IMR-90 (cell line): ENCODE results near the gene HSD17B14. TPM values are rescaled to one million over a fixed set of nuclear protein-coding genes. Genes with fewer than 3 reads are reported as not detected.

Experiments used
- ATAC-seq: fragments of 200-7000 bp; cut with Tn5 transposase; 2 replicates; pipeline ENCODE4 v1.9.1; 2020; ENCODE audit warnings: low read depth, mild to moderate bottlenecking, moderate library complexity
- BruUV-seq: library from RNA; stranded (reverse); fragments of 400-500 nt; replicated peaks from 2 replicates; lab custom pipeline; 2021; lab: Mats Ljungman, UMichigan
- CTCF ChIA-PET: fragments of 300-600 bp; formaldehyde crosslinking; extraction: SDS; loops from one replicate; lab custom pipeline; 2021; ENCODE audit warnings: antibody characterized with exemption; lab: Yijun Ruan, JAX
- POLR2A ChIA-PET: fragments of 300-600 bp; sonication (Branson Sonifier 250); formaldehyde crosslinking; loops from one replicate; lab custom pipeline; 2022; ENCODE audit warnings: antibody characterized with exemption; ENCODE audit not compliant: unreplicated experiment; lab: Charles Lee
- DNase-seq: peaks from one replicate; pipeline ENCODE4 v3.0.0; 2013
- H2AFZ ChIP-seq: replicated peaks from 2 replicates; pipeline ENCODE3; 2013; ENCODE audit warnings: low read length, mild to moderate bottlenecking; ENCODE audit not compliant: poor library complexity
- H2AK5ac ChIP-seq: 2 replicates; pipeline ENCODE4 v1.6.1; 2013; ENCODE audit warnings: low read depth, low read length, inconsistent platforms
- H2AK9ac ChIP-seq: replicated peaks from 2 replicates; pipeline ENCODE3; 2013; ENCODE audit warnings: mild to moderate bottlenecking, low read depth, low read length, moderate library complexity; ENCODE audit not compliant: poor library complexity
- H2BK120ac ChIP-seq: 2 replicates; pipeline ENCODE4 v1.6.1; 2013; ENCODE audit warnings: low read depth, low read length, inconsistent platforms
- H2BK15ac ChIP-seq: 3 replicates; pipeline ENCODE4 v1.6.1; 2013; ENCODE audit warnings: low read depth, low read length, inconsistent platforms
- H2BK20ac ChIP-seq: 2 replicates; pipeline ENCODE4 v1.6.1; 2013; ENCODE audit warnings: low read depth, mild to moderate bottlenecking, inconsistent platforms, low read length, moderate library complexity
- H2BK5ac ChIP-seq: 2 replicates; pipeline ENCODE4 v1.6.1; 2013; ENCODE audit warnings: mild to moderate bottlenecking, low read depth, low read length, inconsistent platforms; ENCODE audit not compliant: poor library complexity, severe bottlenecking
- H3K14ac ChIP-seq: replicated peaks from 2 replicates; pipeline ENCODE4 v1.6.1; 2013; ENCODE audit warnings: low read depth, low read length, inconsistent platforms
- H3K18ac ChIP-seq: 2 replicates; pipeline ENCODE4 v1.6.1; 2013; ENCODE audit warnings: low read depth, low read length, control low read depth
- H3K23ac ChIP-seq: 2 replicates; pipeline ENCODE4 v1.6.1; 2013; ENCODE audit warnings: low read depth, low read length, inconsistent platforms
- H3K27ac ChIP-seq: 2 replicates; pipeline ENCODE4 v1.5.1; 2013; ENCODE audit warnings: mild to moderate bottlenecking, control low read depth, low read length; ENCODE audit not compliant: insufficient read depth
- H3K27me3 ChIP-seq: 2 replicates; pipeline ENCODE4 v1.6.1; 2013; ENCODE audit warnings: low read length; ENCODE audit not compliant: control insufficient read depth, insufficient read depth
- H3K36me3 ChIP-seq: 2 replicates; pipeline ENCODE4 v1.6.1; 2013; ENCODE audit warnings: low read length, mixed read lengths; ENCODE audit not compliant: control insufficient read depth, insufficient read depth
- H3K4ac ChIP-seq: 2 replicates; pipeline ENCODE4 v1.6.1; 2013; ENCODE audit warnings: low read depth, low read length, inconsistent platforms
- H3K4me1 ChIP-seq: 2 replicates; pipeline ENCODE4 v1.6.1; 2013; ENCODE audit warnings: low read length, mixed read lengths; ENCODE audit not compliant: control insufficient read depth, insufficient read depth
- H3K4me2 ChIP-seq: 2 replicates; pipeline ENCODE4 v1.6.1; 2013; ENCODE audit warnings: low read depth, mild to moderate bottlenecking, control low read depth, low read length, moderate library complexity
- H3K4me3 ChIP-seq: 2 replicates; pipeline ENCODE4 v1.5.1; 2013; ENCODE audit warnings: low read depth, mild to moderate bottlenecking, control low read depth, low read length, moderate library complexity; ENCODE audit not compliant: insufficient read depth
- H3K56ac ChIP-seq: 2 replicates; pipeline ENCODE4 v1.6.1; 2013; ENCODE audit warnings: low read length, inconsistent platforms; ENCODE audit not compliant: insufficient read depth; ENCODE audit errors: extremely low read depth
- H3K79me1 ChIP-seq, 2 experiments: 2 replicates each; pipeline ENCODE4 v1.6.1; 2013; ENCODE audit warnings: low read length in 2 of 2, inconsistent platforms in 1 of 2, low read depth in 1 of 2
- H3K9ac ChIP-seq: 2 replicates; pipeline ENCODE4 v1.6.1; 2013; ENCODE audit warnings: low read depth, low read length, control low read depth
- H3K9me1 ChIP-seq: 2 replicates; pipeline ENCODE4 v1.6.1; 2013; ENCODE audit warnings: low read length, inconsistent platforms; ENCODE audit not compliant: insufficient read depth
- H3K9me3 ChIP-seq: 2 replicates; pipeline ENCODE4 v1.6.1; 2013; ENCODE audit warnings: low read length; ENCODE audit not compliant: control insufficient read depth, insufficient read depth
- H4K20me1 ChIP-seq: 2 replicates; pipeline ENCODE4 v1.6.1; 2013; ENCODE audit warnings: low read length, inconsistent platforms; ENCODE audit not compliant: insufficient read depth
- H4K5ac ChIP-seq: 2 replicates; pipeline ENCODE4 v1.6.1; 2013; ENCODE audit warnings: mild to moderate bottlenecking, low read depth, low read length, control low read depth
- H4K8ac ChIP-seq, 2 experiments: 2 replicates each; pipeline ENCODE4 v1.6.1; 2013; ENCODE audit warnings: low read depth in 2 of 2, low read length in 2 of 2, control low read depth in 1 of 2, inconsistent platforms in 1 of 2
- H4K91ac ChIP-seq: 2 replicates; pipeline ENCODE4 v1.6.1; 2013; ENCODE audit warnings: low read depth, low read length, inconsistent platforms; ENCODE audit not compliant: insufficient read depth
- BHLHE40 ChIP-seq: fragments of 150-350 bp; IDR thresholded peaks from 2 replicates; pipeline ENCODE4 v1.6.1; 2016; ENCODE audit warnings: mild to moderate bottlenecking, low read depth, low read length
- FOS ChIP-seq: fragments of 150-350 bp; IDR thresholded peaks from 2 replicates; pipeline ENCODE4 v1.6.1; 2016; ENCODE audit warnings: low read depth, low read length
- MAFK ChIP-seq: IDR thresholded peaks from 2 replicates; pipeline ENCODE4 v1.6.1; 2012; ENCODE audit warnings: low read depth, low read length, improper control_type of control experiment
- MAZ ChIP-seq: IDR thresholded peaks from 2 replicates; pipeline ENCODE4 v1.6.1; 2012; ENCODE audit warnings: low read depth, mild to moderate bottlenecking, low read length, improper control_type of control experiment, moderate library complexity, borderline replicate concordance
- MXI1 ChIP-seq: IDR thresholded peaks from 2 replicates; pipeline ENCODE4 v1.6.1; 2012; ENCODE audit warnings: low read depth, mild to moderate bottlenecking, low read length, moderate library complexity, borderline replicate concordance
- NFE2L2 ChIP-seq: fragments of 150-350 bp; IDR thresholded peaks from 2 replicates; pipeline ENCODE4 v1.6.1; 2016; ENCODE audit warnings: low read depth, mild to moderate bottlenecking, low read length
- POLR2A ChIP-seq: IDR thresholded peaks from 2 replicates; pipeline ENCODE4 v1.6.1; 2012; ENCODE audit warnings: mild to moderate bottlenecking, low read depth, low read length
- RAD21 ChIP-seq: IDR thresholded peaks from 2 replicates; pipeline ENCODE4 v1.6.1; 2012; ENCODE audit warnings: low read length, improper control_type of control experiment
- SMC3 ChIP-seq: fragments of 150-350 bp; IDR thresholded peaks from 2 replicates; pipeline ENCODE4 v1.6.1; 2016; ENCODE audit warnings: low read depth, mild to moderate bottlenecking, antibody characterized with exemption, low read length, moderate library complexity
- WGBS, 2 experiments: methylation state at CpG; one replicate each; pipeline versions ENCODE4 v1.1.5 to v1.1.7; 2013; ENCODE audit warnings: missing lambda C conversion rate in 2 of 2; ENCODE audit not compliant: insufficient read length in 1 of 2; ENCODE audit errors: extremely low coverage in 2 of 2; 5-methylcytosine and 5-hydroxymethylcytosine counted together
- dilution Hi-C: fragments of 300-500 bp; cut with HindIII; formaldehyde crosslinking; loops from one replicate; pipeline ENCODE4 v1.14.3; 2018; ENCODE audit warnings: low sequenced_read_pairs; ENCODE audit not compliant: unreplicated experiment
- in situ Hi-C: fragments of 300-500 bp; cut with MboI; formaldehyde crosslinking; loops from 3 replicates; pipeline ENCODE4 v1.14.3; 2019; ENCODE audit warnings: low sequenced_read_pairs, inconsistent platforms, mixed read lengths
- intact Hi-C: fragments of 100-400 bp; cut with micrococcal nuclease; formaldehyde crosslinking; loops from 2 replicates; pipeline ENCODE4 v1.10.0; 2022
- polyA plus RNA-seq, 3 experiments: library from polyadenylated mRNA; depleted of rRNA; stranded (reverse); fragments of >200 nt; gene quantifications; 2 replicates each; pipeline ENCODE4 v1.2.3, GENCODE V29; 2012; ENCODE audit warnings: low replicate concordance in 1 of 3
- total RNA-seq: library from RNA; depleted of rRNA; stranded (reverse); fragments of >200 nt; gene quantifications from 2 replicates; pipeline ENCODE4 v1.2.3, GENCODE V29; 2012
- TF ChIP-seq, protein P1 (sequence below): fragments of 150-350 bp; IDR thresholded peaks from 2 replicates; pipeline ENCODE4 v1.6.1; 2017; ENCODE audit warnings: mild to moderate bottlenecking, antibody characterized with exemption, low read length, low read depth
- TF ChIP-seq, protein P2 (sequence below): conservative IDR thresholded peaks from 2 replicates; pipeline ENCODE4 v1.5.1; 2012; ENCODE audit warnings: mild to moderate bottlenecking, low read depth, low read length, improper control_type of control experiment

Gene HSD17B14
- total and polyA plus RNA-seq, 2 of the 4 experiments (the other 2 are of a cell fraction), result 0.54 to 4.5 TPM

DNA sequence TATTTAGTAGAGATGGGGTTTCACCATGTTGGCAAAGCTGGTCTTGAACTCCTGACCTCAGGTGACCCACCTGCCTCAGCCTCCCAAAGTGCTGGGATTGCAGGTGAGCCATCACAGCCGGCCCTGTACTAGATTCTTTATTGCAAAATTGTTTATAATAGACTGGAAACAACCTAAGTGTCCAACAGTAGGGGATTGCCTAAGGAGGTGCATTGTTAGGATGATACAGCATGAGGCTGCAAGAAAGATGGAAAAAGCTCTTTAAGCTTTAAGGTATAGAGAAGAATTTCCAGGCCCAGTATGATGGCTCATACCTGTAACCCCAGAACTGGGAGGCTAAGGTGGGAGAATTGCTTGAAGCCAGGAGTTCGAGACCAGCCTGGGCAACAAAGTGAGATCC, 33.7 kb downstream of the HSD17B14 start:
- H3K9me1 ChIP-seq, result no peaks in the 10 kb centered on the region; the same call in 1 of the 2 replicates
- TF ChIP-seq BHLHE40 (no peak), FOS (no peak), MAFK (no peak), NFE2L2 (no peak), RAD21 (no peak), MAZ (no peak), MXI1 (no peak), SMC3 (no peak), POLR2A (no peak)
- TF ChIP-seq, protein P1, sequence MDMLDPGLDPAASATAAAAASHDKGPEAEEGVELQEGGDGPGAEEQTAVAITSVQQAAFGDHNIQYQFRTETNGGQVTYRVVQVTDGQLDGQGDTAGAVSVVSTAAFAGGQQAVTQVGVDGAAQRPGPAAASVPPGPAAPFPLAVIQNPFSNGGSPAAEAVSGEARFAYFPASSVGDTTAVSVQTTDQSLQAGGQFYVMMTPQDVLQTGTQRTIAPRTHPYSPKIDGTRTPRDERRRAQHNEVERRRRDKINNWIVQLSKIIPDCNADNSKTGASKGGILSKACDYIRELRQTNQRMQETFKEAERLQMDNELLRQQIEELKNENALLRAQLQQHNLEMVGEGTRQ, result no peak
- TF ChIP-seq, protein P2, sequence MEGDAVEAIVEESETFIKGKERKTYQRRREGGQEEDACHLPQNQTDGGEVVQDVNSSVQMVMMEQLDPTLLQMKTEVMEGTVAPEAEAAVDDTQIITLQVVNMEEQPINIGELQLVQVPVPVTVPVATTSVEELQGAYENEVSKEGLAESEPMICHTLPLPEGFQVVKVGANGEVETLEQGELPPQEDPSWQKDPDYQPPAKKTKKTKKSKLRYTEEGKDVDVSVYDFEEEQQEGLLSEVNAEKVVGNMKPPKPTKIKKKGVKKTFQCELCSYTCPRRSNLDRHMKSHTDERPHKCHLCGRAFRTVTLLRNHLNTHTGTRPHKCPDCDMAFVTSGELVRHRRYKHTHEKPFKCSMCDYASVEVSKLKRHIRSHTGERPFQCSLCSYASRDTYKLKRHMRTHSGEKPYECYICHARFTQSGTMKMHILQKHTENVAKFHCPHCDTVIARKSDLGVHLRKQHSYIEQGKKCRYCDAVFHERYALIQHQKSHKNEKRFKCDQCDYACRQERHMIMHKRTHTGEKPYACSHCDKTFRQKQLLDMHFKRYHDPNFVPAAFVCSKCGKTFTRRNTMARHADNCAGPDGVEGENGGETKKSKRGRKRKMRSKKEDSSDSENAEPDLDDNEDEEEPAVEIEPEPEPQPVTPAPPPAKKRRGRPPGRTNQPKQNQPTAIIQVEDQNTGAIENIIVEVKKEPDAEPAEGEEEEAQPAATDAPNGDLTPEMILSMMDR, result no peak
- ATAC-seq (no peak), DNase-seq (no peak)
- ChIA-PET CTCF (interaction anchor here (0.6 kb wide), 1 partner anchor 14 kb away, joined by 3 read pairs; no protein-coding TSS in a partner anchor), POLR2A (no interaction called here)
- no peak overlapping the region for H2BK20ac ChIP-seq
- no peaks in the 10 kb centered on the region; a peak in 1 of 4 replicates for H3K79me1 ChIP-seq
- H3K27me3 ChIP-seq, result no peaks in the 10 kb centered on the region
- in situ Hi-C loops, result no loop called here
- intact Hi-C loops, result no loop called here
- no peaks in the 10 kb centered on the region; the same call in 1 of the 2 replicates for H3K36me3 ChIP-seq
- no peak overlapping the region for H4K91ac ChIP-seq
- H3K9ac ChIP-seq, result no peak overlapping the region
- H3K18ac ChIP-seq, result no peak overlapping the region
- H3K4me3 ChIP-seq, result no peak overlapping the region
- H3K23ac ChIP-seq, result no peak overlapping the region
- no peak overlapping the region for H3K14ac ChIP-seq
- no peak overlapping the region for H3K56ac ChIP-seq
- no TSS peak for BruUV-seq
- dilution Hi-C loops, result loop anchor here (10.0 kb wide), 1 partner anchor 52 kb away; no protein-coding TSS in a partner anchor
- no CpG with 5 or more reads among the region's 2 CpGs for WGBS, 2 experiments
- no peak overlapping the region for H3K4me2 ChIP-seq
- peaks cover 6% of the 10 kb centered on the region for H3K4me1 ChIP-seq
- no peaks in the 10 kb centered on the region for H4K20me1 ChIP-seq
- H4K8ac ChIP-seq, result no peak overlapping the region
- no peaks in the 10 kb centered on the region for H3K9me3 ChIP-seq
- no peak overlapping the region for H2AFZ ChIP-seq
- no peak overlapping the region for H2BK120ac ChIP-seq
- no peak overlapping the region for H2AK5ac ChIP-seq
- no peak overlapping the region for H2AK9ac ChIP-seq
- no peak overlapping the region for H4K5ac ChIP-seq
- H3K27ac ChIP-seq, result no peak overlapping the region
- H3K4ac ChIP-seq, result no peak overlapping the region
- H2BK5ac ChIP-seq, result no peak overlapping the region
- no peak overlapping the region for H2BK15ac ChIP-seq
